Fibroblast of lung (primary cell): ENCODE measurements around the gene IRAK3. TPM values are rescaled to one million over a fixed set of nuclear protein-coding genes. Genes with fewer than 3 reads are reported as not detected.
A peak's percentile ranks its signal among the peaks of the same experiment; 100 is the strongest.

Source experiments
- DNase-seq, 2 donors: peaks; one replicate each; pipeline versions ENCODE4 v3.0.0 to v3.0.0-alpha.2; 2010; ENCODE audit warnings: low read depth in 2 of 2
- H2AFZ ChIP-seq: 2 replicates; pipeline ENCODE4 v1.5.1; 2012; ENCODE audit warnings: low read length, control low read depth, inconsistent platforms
- H3K27ac ChIP-seq: 2 replicates; pipeline ENCODE4 v1.5.1; 2011; ENCODE audit warnings: low read length, control low read depth; ENCODE audit not compliant: insufficient read depth
- H3K27me3 ChIP-seq: 2 replicates; pipeline ENCODE4 v1.5.1; 2011; ENCODE audit warnings: mild to moderate bottlenecking, low read length; ENCODE audit not compliant: control insufficient read depth, insufficient read depth
- H3K36me3 ChIP-seq: 2 replicates; pipeline ENCODE4 v1.5.1; 2011; ENCODE audit warnings: low read length; ENCODE audit not compliant: control insufficient read depth, insufficient read depth
- H3K4me1 ChIP-seq: 2 replicates; pipeline ENCODE4 v1.5.1; 2011; ENCODE audit warnings: low read length; ENCODE audit not compliant: control insufficient read depth, insufficient read depth; ENCODE audit errors: extremely low read depth
- H3K4me2 ChIP-seq: 2 replicates; pipeline ENCODE4 v1.5.1; 2011; ENCODE audit warnings: low read length, control low read depth; ENCODE audit not compliant: insufficient read depth; ENCODE audit errors: extremely low read depth
- H3K4me3 ChIP-seq, 4 experiments: fragments of 200-600 bp in 1 of 4; sonication (generic) in 1 of 4; replicated peaks in 1 of 4; 2 replicates each; pipeline ENCODE4 v1.5.1; 2011 to 2016; ENCODE audit warnings: low read length in 4 of 4, low read depth in 3 of 4, mild to moderate bottlenecking in 3 of 4, control low read depth in 2 of 4, inconsistent platforms in 1 of 4, mixed read lengths in 1 of 4; ENCODE audit not compliant: insufficient read depth in 1 of 4; ENCODE audit errors: control extremely low read depth in 1 of 4
- H3K79me2 ChIP-seq: 2 replicates; pipeline ENCODE4 v1.5.1; 2012; ENCODE audit warnings: mild to moderate bottlenecking, low read length, inconsistent platforms; ENCODE audit not compliant: control insufficient read depth, insufficient read depth
- H3K9ac ChIP-seq: 2 replicates; pipeline ENCODE4 v1.5.1; 2011; ENCODE audit warnings: mild to moderate bottlenecking, low read length, control low read depth; ENCODE audit not compliant: insufficient read depth
- H3K9me3 ChIP-seq: 2 replicates; pipeline ENCODE4 v1.5.1; 2012; ENCODE audit warnings: low read depth, low read length; ENCODE audit not compliant: control insufficient read depth, insufficient read depth
- H4K20me1 ChIP-seq: 2 replicates; pipeline ENCODE4 v1.5.1; 2011; ENCODE audit warnings: low read length; ENCODE audit not compliant: control insufficient read depth, insufficient read depth; ENCODE audit errors: extremely low read depth
- CTCF ChIP-seq, 2 donors: IDR thresholded peaks in 1 of 2; conservative IDR thresholded peaks in 1 of 2; 1 replicate in 1 of 2; 2 replicates in 1 of 2; pipeline ENCODE4 v1.5.1; 2011 to 2012; ENCODE audit warnings: low read length in 2 of 2, control low read depth in 1 of 2, inconsistent platforms in 1 of 2, low read depth in 1 of 2, mild to moderate bottlenecking in 1 of 2
- EZH2 ChIP-seq: IDR thresholded peaks from 2 replicates; pipeline ENCODE4 v1.5.1; 2012; ENCODE audit warnings: low read length, control low read depth, mild to moderate bottlenecking; ENCODE audit errors: missing control alignments
- polyA plus RNA-seq, 2 donors: library from polyadenylated mRNA; depleted of rRNA in 1 of 2; stranded (reverse) in 1 of 2; unstranded in 1 of 2; fragments of >200 nt; gene quantifications; 2 replicates each; pipeline ENCODE4 v1.2.1, GENCODE V29; 2011 to 2012; ENCODE audit warnings: missing spikeins in 1 of 2
- total RNA-seq: library from RNA; depleted of rRNA; stranded (reverse); fragments of >200 nt; gene quantifications from 2 replicates; pipeline ENCODE4 v1.2.1, GENCODE V29; 2014

The IRAK3 gene
- total and polyA plus RNA-seq, 2 donors (not counting 1 experiment from before 2014, with no cell fraction given): 3.2 to 11.1 TPM

- Histone ChIP-seq H3K36me3 (no peaks in the 10 kb centered on the region), H3K9me3 (no peaks in the 10 kb centered on the region), H3K79me2 (peaks cover 65% of the 10 kb centered on the region), H3K4me1 (peaks cover 2% of the 10 kb centered on the region), H2AFZ (no peak overlapping the region), H3K4me2 (no peak overlapping the region), H3K9ac (no peak overlapping the region), H4K20me1 (no peaks in the 10 kb centered on the region), H3K27ac (no peak overlapping the region), H3K4me3 (no peak overlapping the region), H3K27me3 (no peaks in the 10 kb centered on the region)
- no peak for DNase-seq
- TF ChIP-seq CTCF (conservative IDR thresholded peaks at IDR 0.05 in 1 of 2, IDR thresholded peaks at IDR 0.05 in 1 of 2; ENCODE audit: low read depth in 1 of 2, low read length in 2 of 2) (no peak), EZH2 (no peak)
Observed at GRCh38 chr12:66166561-66166960, 22.5 kb upstream of the IRAK3 start.

GRCh38 chr12:66168410-66168809 lies 20.6 kb upstream of the IRAK3 start:
- peak overlapping the region; percentile 99 for H3K4me2 ChIP-seq
- no peak overlapping the region for H2AFZ ChIP-seq
- H3K9me3 ChIP-seq: no peaks in the 10 kb centered on the region
- H3K79me2 ChIP-seq: peaks cover 49% of the 10 kb centered on the region
- H3K27ac ChIP-seq: peak overlapping the region; percentile 95
- H3K4me3 ChIP-seq: peak overlapping the region; percentile 56 to 91 (median 76)
- TF ChIP-seq EZH2 (no peak), CTCF (conservative IDR thresholded peaks at IDR 0.05 in 1 of 2, IDR thresholded peaks at IDR 0.05 in 1 of 2; ENCODE audit: low read depth in 1 of 2, low read length in 2 of 2) (no peak)
- H3K36me3 ChIP-seq: no peaks in the 10 kb centered on the region
- no peaks in the 10 kb centered on the region for H4K20me1 ChIP-seq
- DNase-seq: no peak
- H3K27me3 ChIP-seq: no peaks in the 10 kb centered on the region
- H3K9ac ChIP-seq: no peak overlapping the region
- peaks cover 2% of the 10 kb centered on the region for H3K4me1 ChIP-seq

- Histone ChIP-seq H3K4me3 (peak within 1 kb of the TSS; percentile 56 to 91 (median 76)), H3K27ac (peak within 1 kb of the TSS; percentile 95), H3K9me3 (no peaks in the 10 kb centered on the region), H2AFZ (peak within 1 kb of the TSS; percentile 90), H3K27me3 (no peaks in the 10 kb centered on the region), H3K9ac (peak within 1 kb of the TSS; percentile 84), H3K4me2 (peak within 1 kb of the TSS; percentile 99), H3K4me1 (peaks cover 2% of the 10 kb centered on the region), H3K79me2 (peaks cover 38% of the 10 kb centered on the region), H3K36me3 (no peaks in the 10 kb centered on the region), H4K20me1 (no peaks in the 10 kb centered on the region)
- DNase-seq: peak; percentile 94 to 97
- TF ChIP-seq CTCF (conservative IDR thresholded peaks at IDR 0.05 in 1 of 2, IDR thresholded peaks at IDR 0.05 in 1 of 2; ENCODE audit: low read depth in 1 of 2, low read length in 2 of 2): peak; percentile 28 to 37
- TF ChIP-seq EZH2: no peak
Observed at GRCh38 chr12:66169221-66170170, 19.5 kb upstream of the IRAK3 start, which contains the start of gene TMBIM4. TMBIM4 (minus strand) TSS chr12:66169996; CDS start chr12:66169951, 45 bp downstream.
